SU-DHL-6 (cell line): ENCODE data around the gene MRPS27.
"Not testable (repeated sequence)": the region's sequence is repeated elsewhere in the genome, so short reads cannot be mapped to it uniquely, and the experiment has no call there.

Source experiments
- CTCF ChIP-seq: fragments of 200-600 bp; sonication (generic); IDR thresholded peaks from one replicate; pipeline ENCODE4 v1.5.1; 2017; ENCODE audit warnings: antibody characterized with exemption, mild to moderate bottlenecking, low read length, moderate library complexity; ENCODE audit not compliant: insufficient read depth, poor library complexity, severe bottlenecking
- EZH2phosphoT487 ChIP-seq: fragments of 200-600 bp; sonication (generic), shearing (Covaris generic); conservative IDR thresholded peaks from 2 replicates; pipeline ENCODE4 v1.6.1; 2018; ENCODE audit warnings: mild to moderate bottlenecking, antibody characterized with exemption, low read length, moderate library complexity, mixed read lengths

GRCh38 chr5:72319435-72319975, 535 bp downstream of the MRPS27 start:
- not testable (repeated sequence) for TF ChIP-seq CTCF, EZH2phosphoT487
